ENCODE measurements around the gene GPR34. TPM values are rescaled to one million over a fixed set of nuclear protein-coding genes. Genes with fewer than 3 reads are reported as not detected.

The GPR34 gene
- total and polyA plus RNA-seq, 2 of the 4 experiments (the other 2 are of a cell fraction) = not detected

DNA sequence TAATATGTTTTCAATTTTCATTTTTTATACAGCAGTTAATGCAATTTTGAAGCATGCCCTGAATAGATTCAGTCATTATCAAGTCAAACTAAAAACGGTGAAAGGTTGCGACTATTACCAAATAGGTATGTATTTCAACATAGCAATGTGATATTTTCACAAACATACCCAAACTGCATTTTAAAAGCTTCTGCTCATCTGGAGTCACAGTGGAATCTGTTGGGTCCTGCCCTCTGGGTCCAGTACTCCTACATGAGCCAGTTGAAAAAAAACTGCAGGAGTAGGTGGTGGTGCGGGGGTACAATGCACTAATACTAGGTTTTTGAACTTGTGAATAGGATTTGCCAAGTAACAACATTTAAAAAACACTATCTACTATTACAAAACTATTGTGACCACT is 938 bp downstream of the GPR34 start:
- no peak overlapping the region for H4K91ac ChIP-seq (ENCODE audit: insufficient read depth, low read depth, low read length)
- no peak overlapping the region for H2AK9ac ChIP-seq (replicated peaks; ENCODE audit: low read depth, low read length, poor library complexity)
- H2AK5ac ChIP-seq (ENCODE audit: low read depth, low read length) = no peak overlapping the region
- WGBS, 2 experiments (ENCODE audit: extremely low coverage in 2 of 2, insufficient read length in 1 of 2) = no CpG with 5 or more reads among the region's 3 CpGs
- no peak for DNase-seq
- H3K14ac ChIP-seq (replicated peaks; ENCODE audit: low read depth, low read length) = no peak overlapping the region
- no peak overlapping the region for H3K18ac ChIP-seq (ENCODE audit: low read depth, low read length)
- no peak overlapping the region for H4K8ac ChIP-seq (ENCODE audit: low read depth in 2 of 2, low read length in 2 of 2)
- BruUV-seq (replicated peaks) = no TSS peak
- ChIA-PET POLR2A (ENCODE audit: unreplicated experiment) (no interaction called here), CTCF (interaction anchor here (0.6 kb wide), 1 partner anchor 31 kb away, joined by 3 read pairs; no protein-coding TSS in a partner anchor)
- no peak overlapping the region for H2BK20ac ChIP-seq (ENCODE audit: low read depth, low read length)
- H2BK5ac ChIP-seq (ENCODE audit: low read depth, low read length, poor library complexity, severe bottlenecking) = no peak overlapping the region
- no peak overlapping the region for H3K4me3 ChIP-seq (ENCODE audit: insufficient read depth, low read depth, low read length)
- H2BK120ac ChIP-seq (ENCODE audit: low read depth, low read length) = no peak overlapping the region
- no peaks in the 10 kb centered on the region; the same call in 1 of the 2 replicates for H3K9me1 ChIP-seq (ENCODE audit: insufficient read depth, low read length)
- H3K36me3 ChIP-seq (ENCODE audit: control insufficient read depth, insufficient read depth, low read length) = no peaks in the 10 kb centered on the region
- H4K20me1 ChIP-seq (ENCODE audit: insufficient read depth, low read length) = no peaks in the 10 kb centered on the region
- H3K27me3 ChIP-seq (ENCODE audit: control insufficient read depth, insufficient read depth, low read length) = no peaks in the 10 kb centered on the region
- no peaks in the 10 kb centered on the region for H3K9me3 ChIP-seq (ENCODE audit: control insufficient read depth, insufficient read depth, low read length)
- no peak for TF ChIP-seq BHLHE40 (IDR thresholded peaks at IDR 0.05; ENCODE audit: low read depth, low read length)
- no peak for TF ChIP-seq FOS (IDR thresholded peaks at IDR 0.05; ENCODE audit: low read depth, low read length)
- TF ChIP-seq MXI1 (IDR thresholded peaks at IDR 0.05; ENCODE audit: borderline replicate concordance, low read depth, low read length) = no peak
- no peak for TF ChIP-seq RCOR1 (IDR thresholded peaks at IDR 0.05; ENCODE audit: insufficient replicate concordance, low read length)
- TF ChIP-seq RAD21 (IDR thresholded peaks at IDR 0.05; ENCODE audit: low read length) = no peak
- TF ChIP-seq CTCF (conservative IDR thresholded peaks at IDR 0.05; ENCODE audit: low read depth, low read length) = no peak
- TF ChIP-seq POLR2A (IDR thresholded peaks at IDR 0.05; ENCODE audit: low read depth, low read length) = no peak
- TF ChIP-seq MAFK (IDR thresholded peaks at IDR 0.05; ENCODE audit: low read depth, low read length) = no peak
- TF ChIP-seq CHD1 (IDR thresholded peaks at IDR 0.05; ENCODE audit: low read depth, low read length) = no peak
- H3K23ac ChIP-seq (ENCODE audit: low read depth, low read length) = no peak overlapping the region
- H3K9ac ChIP-seq (ENCODE audit: low read depth, low read length) = no peak overlapping the region
- no peaks in the 10 kb centered on the region for H3K4me1 ChIP-seq (ENCODE audit: control insufficient read depth, insufficient read depth, low read length)
- H3K4ac ChIP-seq (ENCODE audit: low read depth, low read length) = no peak overlapping the region
- no peak for ATAC-seq (ENCODE audit: low read depth)
- H3K56ac ChIP-seq (ENCODE audit: extremely low read depth, insufficient read depth, low read length) = no peak overlapping the region
- no peak overlapping the region for H4K5ac ChIP-seq (ENCODE audit: low read depth, low read length)
- no peak overlapping the region for H3K27ac ChIP-seq (ENCODE audit: insufficient read depth, low read length)
- H2BK15ac ChIP-seq (ENCODE audit: low read depth, low read length) = no peak overlapping the region
- in situ Hi-C loops (cut with MboI; ENCODE audit: low sequenced_read_pairs) = no loop called here
- dilution Hi-C loops (cut with HindIII; ENCODE audit: low sequenced_read_pairs, unreplicated experiment) = no loop called here
- no peak overlapping the region for H3K4me2 ChIP-seq (ENCODE audit: low read depth, low read length)
- H2AFZ ChIP-seq (replicated peaks; ENCODE audit: low read length, poor library complexity) = no peak overlapping the region
- no peaks in the 10 kb centered on the region for H3K79me1 ChIP-seq (ENCODE audit: low read depth in 1 of 2, low read length in 2 of 2)
- intact Hi-C loops (cut with micrococcal nuclease) = no loop called here
